Epithelial cell of proximal tubule (primary cell): ENCODE results near the gene SCN4B. TPM values are rescaled to one million over a fixed set of nuclear protein-coding genes. Genes with fewer than 3 reads are reported as not detected.
A peak's percentile ranks its signal among the peaks of the same experiment; 100 is the strongest.

Experiments
- DNase-seq: peaks from one replicate; pipeline ENCODE4 v3.0.0-alpha.2; 2011; ENCODE audit warnings: low read depth
- H3K4me3 ChIP-seq: 2 replicates; pipeline ENCODE4 v1.5.1; 2011; ENCODE audit warnings: low read depth, mild to moderate bottlenecking, low read length
- CTCF ChIP-seq: conservative IDR thresholded peaks from 2 replicates; pipeline ENCODE4 v1.5.1; 2012; ENCODE audit warnings: low read depth, mild to moderate bottlenecking, low read length
- total RNA-seq: library from RNA; depleted of rRNA; stranded (reverse); fragments of >200 nt; gene quantifications from 2 replicates; pipeline ENCODE4 v1.2.3, GENCODE V29; 2015

The SCN4B gene
- total RNA-seq, 1 donor from 2014 or later = under 0.01 TPM

- no peak overlapping the region for H3K4me3 ChIP-seq
- DNase-seq = no peak
- no peak for TF ChIP-seq CTCF
Measured at GRCh38 chr11:118148856-118149255, 3.8 kb downstream of the SCN4B start.

GRCh38 chr11:118148240-118148639, 4.4 kb downstream of the SCN4B start:
- H3K4me3 ChIP-seq = no peak overlapping the region
- no peak for DNase-seq
- no peak for TF ChIP-seq CTCF

GRCh38 chr11:118147502-118147901, 5.1 kb downstream of the SCN4B start:
- DNase-seq = no peak
- no peak for TF ChIP-seq CTCF
- no peak overlapping the region for H3K4me3 ChIP-seq

- TF ChIP-seq CTCF = no peak
- no peak overlapping the region for H3K4me3 ChIP-seq
Measured at GRCh38 chr11:118146554-118146953, 6.1 kb downstream of the SCN4B start.

GRCh38 chr11:118145285-118146227, 7.1 kb downstream of the SCN4B start:
- DNase-seq = no peak
- H3K4me3 ChIP-seq = peak overlapping the region; percentile 66
- peak; percentile 86 for TF ChIP-seq CTCF

More at GRCh38 chr11:118146554-118146953, 6.1 kb downstream of the SCN4B start:
- no peak for DNase-seq

GRCh38 chr11:118144301-118145268, 8.0 kb downstream of the SCN4B start:
- H3K4me3 ChIP-seq = no peak overlapping the region
- TF ChIP-seq CTCF = no peak

More at GRCh38 chr11:118144301-118145268, 8.0 kb downstream of the SCN4B start:
- DNase-seq = no peak
